HepG2 (cell line): ENCODE measurements around the gene SMARCA4. TPM values are rescaled to one million over a fixed set of nuclear protein-coding genes. Genes with fewer than 3 reads are reported as not detected.

Source experiments
- ADNP ChIP-seq: sonication (generic); formaldehyde crosslinking; IDR thresholded peaks from 2 replicates; pipeline ENCODE4 v1.4.0; 2020; ENCODE audit warnings: missing genetic modification reagents
- ATF6 ChIP-seq: sonication (generic); formaldehyde crosslinking; conservative IDR thresholded peaks from 2 replicates; pipeline ENCODE4 v1.4.0; 2020; ENCODE audit warnings: missing genetic modification reagents
- CCAR2 ChIP-seq: fragments of 200-400 bp; formaldehyde crosslinking; optimal IDR thresholded peaks from 2 replicates; pipeline ENCODE3; 2018; ENCODE audit warnings: low read depth, mild to moderate bottlenecking, low read length, moderate library complexity
- CCDC6 ChIP-seq: sonication (generic); formaldehyde crosslinking; IDR thresholded peaks from 2 replicates; pipeline ENCODE4 v1.8.1; 2022; ENCODE audit warnings: mild to moderate bottlenecking, missing genetic modification reagents, moderate library complexity
- HMGXB4 ChIP-seq, 2 experiments: sonication (generic) in 1 of 2; formaldehyde crosslinking in 1 of 2; IDR thresholded peaks; 2 replicates each; pipeline versions ENCODE4 v1.4.0 to v1.6.1; 2018 to 2020; ENCODE audit warnings: missing genetic modification reagents in 2 of 2, borderline replicate concordance in 1 of 2, low read depth in 1 of 2, mild to moderate bottlenecking in 1 of 2, missing biosample characterization in 1 of 2
- KDM1A ChIP-seq: IDR thresholded peaks from 2 replicates; pipeline ENCODE4 v1.6.1; 2016; ENCODE audit warnings: missing compliant biosample characterization
- KLF15 ChIP-seq: sonication (generic); formaldehyde crosslinking; IDR thresholded peaks from 2 replicates; pipeline ENCODE4 v1.8.1; 2023; ENCODE audit warnings: borderline replicate concordance, mild to moderate bottlenecking, inconsistent platforms, missing genetic modification reagents, mixed read lengths
- MYC ChIP-seq: sonication (generic); formaldehyde crosslinking; IDR thresholded peaks from 2 replicates; pipeline ENCODE4 v1.9.0; 2021; ENCODE audit warnings: missing genetic modification reagents, borderline replicate concordance
- NAIF1 ChIP-seq: sonication (generic); formaldehyde crosslinking; IDR thresholded peaks from 2 replicates; pipeline ENCODE4 v1.5.0; 2020; ENCODE audit warnings: mild to moderate bottlenecking, missing genetic modification reagents, borderline replicate concordance
- NR2C2 ChIP-seq: sonication (generic); formaldehyde crosslinking; IDR thresholded peaks from 2 replicates; pipeline ENCODE4 v1.4.0; 2020; ENCODE audit warnings: missing genetic modification reagents, mild to moderate bottlenecking, moderate library complexity, borderline replicate concordance
- NR2F6 ChIP-seq, 2 experiments: IDR thresholded peaks; 2 replicates each; pipeline ENCODE4 v1.6.1; 2016; ENCODE audit warnings: antibody characterized with exemption in 1 of 2, mild to moderate bottlenecking in 1 of 2
- RBM22 ChIP-seq: fragments of 200-400 bp; formaldehyde crosslinking; optimal IDR thresholded peaks from 2 replicates; pipeline ENCODE3; 2017; ENCODE audit warnings: mild to moderate bottlenecking, low read length, moderate library complexity
- RXRB ChIP-seq: IDR thresholded peaks from 2 replicates; pipeline ENCODE4 v1.6.1; 2016; ENCODE audit warnings: borderline replicate concordance, missing genetic modification reagents, missing compliant biosample characterization
- SSRP1 ChIP-seq: IDR thresholded peaks from 2 replicates; pipeline ENCODE4 v1.6.1; 2016; ENCODE audit warnings: control low read depth
- YY1 ChIP-seq: IDR thresholded peaks from 2 replicates; pipeline ENCODE4 v1.6.1; 2011; ENCODE audit warnings: low read length, low read depth, moderate library complexity, mild to moderate bottlenecking; ENCODE audit not compliant: insufficient read depth, insufficient replicate concordance
- ZC3H4 ChIP-seq: sonication (generic); formaldehyde crosslinking; IDR thresholded peaks from 2 replicates; pipeline ENCODE4 v1.4.0; 2020; ENCODE audit warnings: missing genetic modification reagents, borderline replicate concordance
- ZFAT ChIP-seq: sonication (generic); formaldehyde crosslinking; conservative IDR thresholded peaks from 2 replicates; pipeline ENCODE4 v1.8.1; 2023; ENCODE audit warnings: missing genetic modification reagents, inconsistent platforms
- ZNF20 ChIP-seq: sonication (generic); formaldehyde crosslinking; IDR thresholded peaks from 2 replicates; pipeline ENCODE4 v1.4.0; 2020; ENCODE audit warnings: mild to moderate bottlenecking, moderate library complexity, missing genetic modification reagents
- ZNF274 ChIP-seq: sonication (generic); formaldehyde crosslinking; IDR thresholded peaks from 2 replicates; pipeline ENCODE4 v1.5.1; 2020; ENCODE audit warnings: mild to moderate bottlenecking, missing genetic modification reagents
- ZNF296 ChIP-seq: sonication (generic); formaldehyde crosslinking; conservative IDR thresholded peaks from 2 replicates; pipeline ENCODE4 v1.5.0; 2020; ENCODE audit warnings: mild to moderate bottlenecking, missing genetic modification reagents
- ZNF317 ChIP-seq: sonication (generic); formaldehyde crosslinking; IDR thresholded peaks from 2 replicates; pipeline ENCODE4 v1.5.0; 2020; ENCODE audit warnings: mild to moderate bottlenecking, missing genetic modification reagents
- ZNF354B ChIP-seq: sonication (generic); formaldehyde crosslinking; IDR thresholded peaks from 2 replicates; pipeline ENCODE4 v1.8.0; 2022; ENCODE audit warnings: mild to moderate bottlenecking, missing genetic modification reagents
- ZNF549 ChIP-seq: sonication (generic); formaldehyde crosslinking; IDR thresholded peaks from 2 replicates; pipeline ENCODE4 v1.5.0; 2020; ENCODE audit warnings: missing genetic modification reagents
- ZNF572 ChIP-seq: sonication (generic); formaldehyde crosslinking; IDR thresholded peaks from 2 replicates; pipeline ENCODE4 v1.5.1; 2020; ENCODE audit warnings: mild to moderate bottlenecking, missing genetic modification reagents
- ZNF691 ChIP-seq: sonication (generic); formaldehyde crosslinking; IDR thresholded peaks from 2 replicates; pipeline ENCODE4 v1.4.0; 2020; ENCODE audit warnings: missing genetic modification reagents, low read depth, mild to moderate bottlenecking, borderline replicate concordance
- ZNF788 ChIP-seq: sonication (generic); formaldehyde crosslinking; IDR thresholded peaks from 2 replicates; pipeline ENCODE4 v1.5.0; 2020; ENCODE audit warnings: mild to moderate bottlenecking, missing genetic modification reagents, borderline replicate concordance
- polyA plus RNA-seq, 8 experiments: library from polyadenylated mRNA; depleted of rRNA in 3 of 8; stranded (reverse) in 7 of 8; unstranded in 1 of 8; fragments of >200 nt; fragmentation: Illumina TruSeq in 4 of 8; extraction: Trizol in 4 of 8; gene quantifications; 2 replicates each; pipeline versions ENCODE4 v1.2.1 to v1.2.3, GENCODE V29; 2011 to 2016; ENCODE audit warnings: low read depth in 4 of 8, missing spikeins in 1 of 8, mixed read lengths in 1 of 8; ENCODE audit not compliant: insufficient read depth in 1 of 8
- total RNA-seq, 5 experiments: library from RNA; depleted of rRNA; stranded (reverse); fragments of >200 nt; fragmentation: Illumina TruSeq; extraction: Trizol; gene quantifications; 2 replicates each; pipeline ENCODE4 v1.2.3, GENCODE V29; 2016; ENCODE audit warnings: low read depth in 1 of 5

The SMARCA4 gene
- total and polyA plus RNA-seq, 2 of the 13 experiments (the other 11 are each of a cell fraction or from before 2014, with no cell fraction given): 25.4 to 45.9 TPM

GRCh38 chr19:10960314-10961072, at the start of gene SMARCA4 (continued):
- TF ChIP-seq HMGXB4 (CRISPR knock-in tag; IDR thresholded peaks at IDR 0.05; ENCODE audit: borderline replicate concordance in 1 of 2, low read depth in 1 of 2) (peak; percentile 81 to 83), RBM22 (no peak), ZNF691 (CRISPR knock-in tag) (0 out of 2 replicates have a peak, but pooled peaks have one; percentile 30), ZNF20 (no peak), MYC (CRISPR knock-in tag) (peak; percentile 85), ZNF296 (CRISPR knock-in tag) (0 out of 2 replicates have a peak, but pooled peaks have one; percentile 36), CCDC6 (CRISPR knock-in tag) (peak; percentile 71; the same call in 1 of the 2 replicates), ZNF317 (CRISPR knock-in tag) (peak; percentile 49; the same call in 1 of the 2 replicates), KDM1A (CRISPR knock-in tag) (no peak), CCAR2 (no peak), RXRB (no peak), SSRP1 (CRISPR knock-in tag) (no peak), YY1 (no peak), NAIF1 (CRISPR knock-in tag) (no peak), ZNF354B (CRISPR knock-in tag) (no peak), KLF15 (CRISPR knock-in tag) (no peak), ZNF788 (peak; percentile 81; the same call in 1 of the 2 replicates), ADNP (no peak), ZNF274 (CRISPR knock-in tag) (peak; percentile 94), ZNF549 (CRISPR knock-in tag) (no peak), NR2F6 (IDR thresholded peaks at IDR 0.05) (peak; percentile 52), NR2F6 (CRISPR knock-in tag; IDR thresholded peaks at IDR 0.05) (peak; percentile 54), NR2C2 (CRISPR knock-in tag) (peak; percentile 30; the same call in 1 of the 2 replicates), ZFAT (no peak), ZC3H4 (CRISPR knock-in tag) (no peak), ATF6 (CRISPR knock-in tag) (no peak), ZNF572 (no peak)
